C4-2B (cell line): Measurements from ENCODE around the gene VEZF1.

Source experiments
- H3K27ac ChIP-seq: fragments of 450-650 bp; 2 replicates; pipeline ENCODE4 v1.5.1; 2017
- ZFX ChIP-seq: fragments of 450-650 bp; IDR thresholded peaks from 2 replicates; pipeline ENCODE4 v1.6.1; 2017
- TF ChIP-seq, protein P1 (sequence below): fragments of 450-650 bp; conservative IDR thresholded peaks from 2 replicates; pipeline ENCODE4 v1.5.1; 2017; ENCODE audit warnings: mild to moderate bottlenecking

VEZF1 gene

DNA sequence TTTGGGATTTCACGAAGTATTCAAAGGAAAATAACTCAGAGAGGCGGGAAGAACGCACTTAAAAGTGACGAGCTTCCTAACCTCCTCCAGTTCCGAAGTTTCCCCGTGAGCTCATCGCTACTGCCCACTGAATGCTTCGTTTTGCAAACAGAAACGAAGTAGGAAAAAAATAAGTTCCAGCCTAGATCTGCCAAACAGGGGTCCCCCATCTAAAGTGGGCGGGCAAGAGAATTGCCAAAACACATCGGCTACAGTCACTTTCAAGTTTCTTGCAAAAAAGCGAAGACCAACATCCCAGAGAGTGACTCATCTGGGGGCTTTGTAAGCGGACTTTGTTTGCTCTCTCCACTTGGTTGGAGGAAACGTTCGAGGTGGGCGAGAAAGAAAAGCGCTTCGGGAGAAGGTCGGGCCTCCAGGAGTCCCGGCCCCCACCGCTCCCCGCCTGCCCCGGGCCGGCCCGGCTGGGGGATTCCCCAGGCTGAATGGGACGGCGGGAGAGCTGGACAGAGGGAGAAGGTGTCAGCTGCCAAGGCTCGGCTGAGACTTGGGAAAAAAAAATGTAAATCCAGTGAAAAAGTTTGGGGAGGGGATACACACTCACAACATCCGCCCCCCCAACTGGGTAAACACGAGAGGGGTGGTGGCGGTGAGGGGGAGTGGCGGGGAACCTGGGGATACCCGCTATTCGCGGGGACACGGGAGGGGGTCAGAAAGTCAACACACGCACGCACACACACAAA is 1.0 kb downstream of the VEZF1 start:
- TF ChIP-seq ZFX, result no peak
- TF ChIP-seq, protein P1, sequence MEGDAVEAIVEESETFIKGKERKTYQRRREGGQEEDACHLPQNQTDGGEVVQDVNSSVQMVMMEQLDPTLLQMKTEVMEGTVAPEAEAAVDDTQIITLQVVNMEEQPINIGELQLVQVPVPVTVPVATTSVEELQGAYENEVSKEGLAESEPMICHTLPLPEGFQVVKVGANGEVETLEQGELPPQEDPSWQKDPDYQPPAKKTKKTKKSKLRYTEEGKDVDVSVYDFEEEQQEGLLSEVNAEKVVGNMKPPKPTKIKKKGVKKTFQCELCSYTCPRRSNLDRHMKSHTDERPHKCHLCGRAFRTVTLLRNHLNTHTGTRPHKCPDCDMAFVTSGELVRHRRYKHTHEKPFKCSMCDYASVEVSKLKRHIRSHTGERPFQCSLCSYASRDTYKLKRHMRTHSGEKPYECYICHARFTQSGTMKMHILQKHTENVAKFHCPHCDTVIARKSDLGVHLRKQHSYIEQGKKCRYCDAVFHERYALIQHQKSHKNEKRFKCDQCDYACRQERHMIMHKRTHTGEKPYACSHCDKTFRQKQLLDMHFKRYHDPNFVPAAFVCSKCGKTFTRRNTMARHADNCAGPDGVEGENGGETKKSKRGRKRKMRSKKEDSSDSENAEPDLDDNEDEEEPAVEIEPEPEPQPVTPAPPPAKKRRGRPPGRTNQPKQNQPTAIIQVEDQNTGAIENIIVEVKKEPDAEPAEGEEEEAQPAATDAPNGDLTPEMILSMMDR, result no peak
- peak overlapping the region; percentile 90 for H3K27ac ChIP-seq

DNA sequence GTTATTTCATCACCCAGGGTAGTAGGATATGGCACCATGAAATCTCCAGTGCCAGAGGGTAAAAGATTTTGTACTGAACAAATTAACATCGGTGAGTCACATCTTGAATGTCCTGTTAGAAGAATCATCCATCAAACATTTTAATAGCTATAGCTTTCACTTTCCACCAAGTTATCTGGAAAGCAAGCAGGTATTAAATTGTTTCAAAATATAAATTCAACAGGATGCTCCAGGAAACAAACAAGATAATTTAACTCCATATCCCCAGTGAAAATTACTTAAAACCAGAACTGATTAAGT is 2.4 kb downstream of the VEZF1 start:
- H3K27ac ChIP-seq, result no peak overlapping the region
- TF ChIP-seq ZFX, result no peak
- TF ChIP-seq, protein P1, result no peak

DNA sequence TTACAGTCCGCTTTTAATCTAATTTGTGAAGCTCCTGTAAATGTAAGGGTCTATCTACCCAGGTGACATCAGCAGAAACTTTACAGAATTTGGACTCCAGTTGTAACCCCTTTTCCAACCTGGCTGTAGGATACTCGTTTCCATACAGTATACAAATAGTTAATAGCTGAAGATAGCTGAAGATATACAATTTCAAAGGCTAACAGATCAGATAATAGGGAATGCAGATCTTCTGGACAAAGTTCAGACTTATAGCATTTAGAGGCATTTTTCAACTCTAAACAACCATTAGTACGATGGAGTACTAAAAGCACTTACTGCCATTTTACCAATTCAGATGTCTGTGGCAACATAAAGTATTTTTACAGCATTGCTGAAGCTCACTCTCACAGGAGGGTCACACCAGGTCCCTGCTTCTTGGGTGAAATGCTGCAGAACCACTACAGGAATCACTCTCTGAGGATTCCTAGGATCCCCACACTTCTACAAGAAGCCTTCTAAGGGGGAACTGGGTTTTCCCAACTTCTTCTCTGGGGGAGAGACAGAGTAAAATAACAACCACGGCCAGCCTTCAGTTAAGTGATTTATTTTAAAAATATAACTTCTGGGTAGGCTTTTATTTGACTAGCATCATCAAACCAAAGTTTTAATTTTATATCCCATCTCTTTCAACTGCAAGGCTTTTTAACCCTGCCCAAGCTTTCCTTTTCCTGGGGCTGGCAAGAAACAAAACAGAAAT is 2.9 kb downstream of the VEZF1 start:
- TF ChIP-seq, protein P1, result no peak
- TF ChIP-seq ZFX, result no peak
- no peak overlapping the region for H3K27ac ChIP-seq

- no peak overlapping the region for H3K27ac ChIP-seq
These were observed 3.7 kb downstream of the VEZF1 start for GRCh38 chr17:57984261-57984890.

GRCh38 chr17:57983446-57983845 is 4.6 kb downstream of the VEZF1 start:
- TF ChIP-seq, protein P1, result no peak
- TF ChIP-seq ZFX, result no peak

More at GRCh38 chr17:57984261-57984890, 3.7 kb downstream of the VEZF1 start:
- TF ChIP-seq, protein P1, result no peak
- no peak for TF ChIP-seq ZFX

GRCh38 chr17:57982452-57983170 is 5.4 kb downstream of the VEZF1 start:
- H3K27ac ChIP-seq, result no peak overlapping the region
- TF ChIP-seq ZFX, result no peak
- TF ChIP-seq, protein P1, result no peak

More at GRCh38 chr17:57983446-57983845, 4.6 kb downstream of the VEZF1 start:
- no peak overlapping the region for H3K27ac ChIP-seq
